HepG2 (cell line): Measurements from ENCODE around the gene TNFRSF6B. TPM values are rescaled to one million over a fixed set of nuclear protein-coding genes. Genes with fewer than 3 reads are reported as not detected.
A peak's percentile ranks its signal among the peaks of the same experiment; 100 is the strongest.

Experiments used
- ATAC-seq: fragments of 200-7000 bp; cut with Tn5 transposase; 3 replicates; pipeline ENCODE4 v1.9.1; 2020; ENCODE audit warnings: mild to moderate bottlenecking, moderate library complexity
- BruUV-seq: library from RNA; stranded (reverse); fragments of 400-500 nt; replicated peaks from 2 replicates; lab custom pipeline; 2021; lab: Mats Ljungman, UMichigan
- CTCF ChIA-PET: fragments of 300-600 bp; formaldehyde crosslinking; extraction: SDS; loops from one replicate; lab custom pipeline; 2021; ENCODE audit warnings: low total read pairs, inconsistent platforms, low intra/inter-chr PET ratio; lab: Yijun Ruan, JAX
- POLR2A ChIA-PET: fragments of 350-600 bp; sonication (Branson Sonifier 250); formaldehyde crosslinking; loops from one replicate; lab custom pipeline; 2020; ENCODE audit warnings: antibody characterized with exemption, inconsistent platforms; lab: Yijun Ruan, JAX
- DNase-seq: peaks from one replicate; pipeline ENCODE4 v3.0.0-alpha.2; 2015; ENCODE audit warnings: low spot score
- FAIRE-seq: peaks from 3 replicates; lab custom pipeline; 2011; peaks lifted over from hg19 to GRCh38; lab: Jason Lieb, UNC
- H2AFZ ChIP-seq: one replicate; pipeline ENCODE4 v1.6.1; 2011; ENCODE audit warnings: low read length, inconsistent platforms
- H3K27ac ChIP-seq: fragments of 300-600 bp; 3 replicates; pipeline ENCODE4 v1.8.0; 2011; ENCODE audit warnings: mixed run types, mild to moderate bottlenecking, mixed read lengths, low read length, inconsistent platforms; ENCODE audit not compliant: insufficient read depth; ENCODE audit errors: extremely low read length
- H3K27me3 ChIP-seq, 2 experiments: fragments of 200-600 bp in 1 of 2; 2 replicates in 1 of 2; 3 replicates in 1 of 2; pipeline versions ENCODE4 v1.6.0 to v1.8.0; 2011; ENCODE audit warnings: low read length in 2 of 2, mild to moderate bottlenecking in 2 of 2, moderate library complexity in 2 of 2, inconsistent platforms in 1 of 2; ENCODE audit not compliant: insufficient read depth in 2 of 2, control insufficient read depth in 1 of 2
- H3K36me3 ChIP-seq, 2 experiments: fragments of 200-600 bp in 1 of 2; replicated peaks in 1 of 2; 2 replicates in 1 of 2; 3 replicates in 1 of 2; pipeline versions ENCODE4 v1.5.1 to v1.8.0; 2011; ENCODE audit warnings: low read length in 2 of 2, inconsistent platforms in 1 of 2; ENCODE audit not compliant: insufficient read depth in 2 of 2, control insufficient read depth in 1 of 2
- H3K4me1 ChIP-seq: 2 replicates; pipeline ENCODE4 v1.5.1; 2012; ENCODE audit warnings: low read length, inconsistent platforms; ENCODE audit not compliant: insufficient read depth
- H3K4me2 ChIP-seq: 2 replicates; pipeline ENCODE4 v1.6.0; 2011; ENCODE audit warnings: low read depth, low read length, inconsistent platforms
- H3K4me3 ChIP-seq, 3 experiments: fragments of 200-600 bp in 1 of 3; sonication (generic), shearing (Covaris generic) in 1 of 3; replicated peaks in 1 of 3; 2 replicates each; pipeline ENCODE4 v1.5.1; 2011 to 2016; ENCODE audit warnings: low read length in 3 of 3, inconsistent platforms in 2 of 3, low read depth in 2 of 3, mild to moderate bottlenecking in 2 of 3, control low read depth in 1 of 3, mixed read lengths in 1 of 3; ENCODE audit not compliant: insufficient read depth in 1 of 3
- H3K79me2 ChIP-seq: one replicate; pipeline ENCODE4 v1.6.1; 2011; ENCODE audit warnings: low read length, inconsistent platforms; ENCODE audit not compliant: insufficient read depth
- H3K9ac ChIP-seq: 2 replicates; pipeline ENCODE4 v1.6.0; 2011; ENCODE audit warnings: mild to moderate bottlenecking, low read depth, low read length, inconsistent platforms; ENCODE audit not compliant: insufficient read depth
- H3K9me3 ChIP-seq: 2 replicates; pipeline ENCODE4 v1.5.1; 2012; ENCODE audit warnings: mild to moderate bottlenecking, low read length
- H4K20me1 ChIP-seq: 2 replicates; pipeline ENCODE4 v1.6.0; 2011; ENCODE audit warnings: inconsistent platforms, mild to moderate bottlenecking, low read length, moderate library complexity; ENCODE audit not compliant: insufficient read depth
- AGO1 ChIP-seq: fragments of 200-400 bp; formaldehyde crosslinking; IDR thresholded peaks from 2 replicates; pipeline ENCODE4 v1.6.1; 2017; ENCODE audit warnings: mild to moderate bottlenecking, low read depth, low read length, moderate library complexity; ENCODE audit not compliant: poor library complexity, severe bottlenecking
- DMAP1 ChIP-seq: IDR thresholded peaks from 2 replicates; pipeline ENCODE4 v1.6.1; 2016
- GATAD2A ChIP-seq: IDR thresholded peaks from 2 replicates; pipeline ENCODE4 v1.6.1; 2016
- HNRNPH1 ChIP-seq: fragments of 200-400 bp; formaldehyde crosslinking; optimal IDR thresholded peaks from 2 replicates; pipeline ENCODE3; 2017; ENCODE audit warnings: mild to moderate bottlenecking, low read depth, low read length
- HOXA3 ChIP-seq: sonication (generic); formaldehyde crosslinking; IDR thresholded peaks from 2 replicates; pipeline ENCODE4 v1.5.0; 2020; ENCODE audit warnings: missing genetic modification reagents
- MBNL3 ChIP-seq: fragments of 250-450 bp; sonication (Bioruptor Pico); conservative IDR thresholded peaks from 2 replicates; pipeline ENCODE4 v1.8.0; 2022; ENCODE audit warnings: mild to moderate bottlenecking, inconsistent platforms
- MED13 ChIP-seq: sonication (generic); formaldehyde crosslinking; IDR thresholded peaks from 2 replicates; pipeline ENCODE4 v1.5.0; 2020; ENCODE audit warnings: missing genetic modification reagents
- MTF2 ChIP-seq: sonication (generic); formaldehyde crosslinking; IDR thresholded peaks from 2 replicates; pipeline ENCODE4 v1.5.0; 2020; ENCODE audit warnings: missing genetic modification reagents, borderline replicate concordance
- NFRKB ChIP-seq: fragments of 450-650 bp; IDR thresholded peaks from 2 replicates; pipeline ENCODE4 v1.6.1; 2017
- NRL ChIP-seq: sonication (generic); formaldehyde crosslinking; IDR thresholded peaks from 2 replicates; pipeline ENCODE4 v1.5.0; 2020; ENCODE audit warnings: missing genetic modification reagents, mild to moderate bottlenecking, moderate library complexity, borderline replicate concordance
- POGZ ChIP-seq: sonication (generic); formaldehyde crosslinking; IDR thresholded peaks from 2 replicates; pipeline ENCODE4 v1.4.0; 2020; ENCODE audit warnings: mild to moderate bottlenecking, missing genetic modification reagents
- POLR2AphosphoS5 ChIP-seq: IDR thresholded peaks from 2 replicates; pipeline ENCODE4 v1.6.1; 2012; ENCODE audit warnings: low read depth, low read length
- SNAI1 ChIP-seq: sonication (generic); formaldehyde crosslinking; IDR thresholded peaks from 2 replicates; pipeline ENCODE4 v1.5.0; 2020; ENCODE audit warnings: mild to moderate bottlenecking, missing genetic modification reagents, borderline replicate concordance
- ZBTB1 ChIP-seq: sonication (generic); formaldehyde crosslinking; IDR thresholded peaks from 2 replicates; pipeline ENCODE4 v1.4.0; 2020; ENCODE audit warnings: missing genetic modification reagents, borderline replicate concordance
- ZC3H13 ChIP-seq: sonication (generic); formaldehyde crosslinking; IDR thresholded peaks from 2 replicates; pipeline ENCODE4 v1.8.1; 2023; ENCODE audit warnings: mild to moderate bottlenecking, missing genetic modification reagents, moderate library complexity
- ZNF557 ChIP-seq: sonication (generic); formaldehyde crosslinking; IDR thresholded peaks from 2 replicates; pipeline ENCODE4 v1.4.0; 2020; ENCODE audit warnings: missing genetic modification reagents
- ZNF724P ChIP-seq: sonication (generic); formaldehyde crosslinking; IDR thresholded peaks from 2 replicates; pipeline ENCODE4 v1.8.0; 2022; ENCODE audit warnings: missing genetic modification reagents, borderline replicate concordance
- WGBS: methylation state at CpG from one replicate; pipeline ENCODE4 v1.1.6; 2017; ENCODE audit warnings: low lambda C conversion rate; 5-methylcytosine and 5-hydroxymethylcytosine counted together
- in situ Hi-C: cut with HindIII; loops from 2 replicates; pipeline ENCODE4 v1.10.0; 2017; ENCODE audit warnings: low pct_unique_long_range_greater_than_20kb; ENCODE audit not compliant: extremely low pct_ligation_motif_present
- intact Hi-C: fragments of 100-400 bp; cut with micrococcal nuclease; formaldehyde crosslinking; loops from one replicate; pipeline ENCODE4 v1.10.0; 2022; ENCODE audit not compliant: unreplicated experiment
- polyA plus RNA-seq, 8 experiments: library from polyadenylated mRNA; depleted of rRNA in 3 of 8; stranded (reverse) in 7 of 8; unstranded in 1 of 8; fragments of >200 nt; fragmentation: Illumina TruSeq in 4 of 8; extraction: Trizol in 4 of 8; gene quantifications; 2 replicates each; pipeline versions ENCODE4 v1.2.1 to v1.2.3, GENCODE V29; 2011 to 2016; ENCODE audit warnings: low read depth in 4 of 8, missing spikeins in 1 of 8, mixed read lengths in 1 of 8; ENCODE audit not compliant: insufficient read depth in 1 of 8
- total RNA-seq, 5 experiments: library from RNA; depleted of rRNA; stranded (reverse); fragments of >200 nt; fragmentation: Illumina TruSeq; extraction: Trizol; gene quantifications; 2 replicates each; pipeline ENCODE4 v1.2.3, GENCODE V29; 2016; ENCODE audit warnings: low read depth in 1 of 5
- TF ChIP-seq, protein P1 (sequence below): IDR thresholded peaks from 2 replicates; pipeline ENCODE4 v1.6.1; 2016; ENCODE audit warnings: low read depth, control low read depth
- TF ChIP-seq, protein P2 (sequence below): sonication (generic); formaldehyde crosslinking; IDR thresholded peaks from 2 replicates; pipeline ENCODE4; 2020; ENCODE audit warnings: missing genetic modification reagents, mild to moderate bottlenecking, borderline replicate concordance

Gene TNFRSF6B
- total and polyA plus RNA-seq, 2 of the 13 experiments (the other 11 are each of a cell fraction or from before 2014, with no cell fraction given), result 0.24 TPM; not detected in 1

DNA sequence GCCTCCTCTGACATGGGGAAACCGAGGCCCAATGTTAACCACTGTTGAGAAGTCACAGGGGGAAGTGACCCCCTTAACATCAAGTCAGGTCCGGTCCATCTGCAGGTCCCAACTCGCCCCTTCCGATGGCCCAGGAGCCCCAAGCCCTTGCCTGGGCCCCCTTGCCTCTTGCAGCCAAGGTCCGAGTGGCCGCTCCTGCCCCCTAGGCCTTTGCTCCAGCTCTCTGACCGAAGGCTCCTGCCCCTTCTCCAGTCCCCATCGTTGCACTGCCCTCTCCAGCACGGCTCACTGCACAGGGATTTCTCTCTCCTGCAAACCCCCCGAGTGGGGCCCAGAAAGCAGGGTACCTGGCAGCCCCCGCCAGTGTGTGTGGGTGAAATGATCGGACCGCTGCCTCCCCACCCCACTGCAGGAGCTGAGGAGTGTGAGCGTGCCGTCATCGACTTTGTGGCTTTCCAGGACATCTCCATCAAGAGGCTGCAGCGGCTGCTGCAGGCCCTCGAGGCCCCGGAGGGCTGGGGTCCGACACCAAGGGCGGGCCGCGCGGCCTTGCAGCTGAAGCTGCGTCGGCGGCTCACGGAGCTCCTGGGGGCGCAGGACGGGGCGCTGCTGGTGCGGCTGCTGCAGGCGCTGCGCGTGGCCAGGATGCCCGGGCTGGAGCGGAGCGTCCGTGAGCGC is 1.6 kb downstream of the TNFRSF6B start (continued):
- TF ChIP-seq MED13 (CRISPR knock-in tag) (0 out of 2 replicates have a peak, but pooled peaks have one; percentile 19), ZC3H13 (CRISPR knock-in tag) (0 out of 2 replicates have a peak, but pooled peaks have one; percentile 5), ZNF724P (0 out of 2 replicates have a peak, but pooled peaks have one; percentile 5), SNAI1 (CRISPR knock-in tag) (no peak), POLR2AphosphoS5 (peak; percentile 32; the same call in 1 of the 2 replicates)

DNA sequence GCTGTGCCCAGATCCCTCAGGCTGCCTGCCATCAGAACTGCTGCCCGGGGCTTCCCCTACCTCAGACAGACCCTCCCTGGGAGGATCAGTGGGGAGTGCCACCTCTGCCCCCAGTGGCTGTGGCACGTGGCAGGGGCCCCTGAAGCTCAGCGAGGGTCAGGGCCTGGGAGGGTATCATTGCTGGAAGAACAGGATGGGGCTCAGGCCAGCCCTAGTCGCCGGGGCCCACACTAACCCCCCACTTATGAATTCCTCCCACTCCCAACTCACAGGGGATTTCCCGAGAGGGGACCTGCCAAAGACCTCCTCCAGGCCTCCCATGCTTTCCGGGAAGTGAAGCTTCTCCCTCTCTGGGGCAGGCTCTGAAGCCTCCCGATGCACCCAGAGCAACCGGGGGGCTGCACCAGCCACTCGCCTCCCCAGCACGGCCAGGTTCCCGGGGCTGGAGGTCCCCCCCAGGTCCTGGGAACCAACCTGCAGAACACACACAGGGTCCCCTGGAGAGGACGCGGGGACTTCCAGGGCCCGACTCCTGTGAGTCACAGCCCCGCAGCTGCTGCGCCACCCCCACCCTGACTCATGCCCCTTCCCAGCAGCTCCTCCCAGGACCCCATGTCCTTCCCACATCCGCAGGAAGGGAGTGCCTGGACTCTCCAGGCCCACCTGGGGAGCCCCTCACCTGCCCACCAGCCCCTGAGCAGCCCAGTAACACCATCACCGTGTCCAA is 2.5 kb downstream of the TNFRSF6B start:
- Histone ChIP-seq H3K27me3 (no peaks in the 10 kb centered on the region), H3K9me3 (no peaks in the 10 kb centered on the region), H3K27ac (no peak overlapping the region), H3K9ac (no peak overlapping the region), H3K4me3 (no peak overlapping the region), H3K4me2 (no peak overlapping the region), H3K36me3 (peaks cover 2 to 6% of the 10 kb centered on the region in 2 experiments; a peak in 4 of 5 replicates), H4K20me1 (peaks cover 4% of the 10 kb centered on the region; the same call in 1 of the 2 replicates), H3K79me2 (no peaks in the 10 kb centered on the region), H3K4me1 (peaks cover 21% of the 10 kb centered on the region), H2AFZ (no peak overlapping the region)
- DNase-seq (no peak), FAIRE-seq (no peak), ATAC-seq (no peak)
- intact Hi-C loops, result no loop called here
- ChIA-PET CTCF (no interaction called here), POLR2A (interaction anchor here (0.7 to 2.0 kb wide), 3 partner anchors 9 to 42 kb away, joined by 3 to 11 read pairs (median 4); partner anchors contain the start of genes ARFRP1 and ZGPAT)
- 86% methylated on average over 13 of the region's 19 CpGs for WGBS
- no TSS peak for BruUV-seq
- in situ Hi-C loops, result no loop called here
- TF ChIP-seq, protein P1, sequence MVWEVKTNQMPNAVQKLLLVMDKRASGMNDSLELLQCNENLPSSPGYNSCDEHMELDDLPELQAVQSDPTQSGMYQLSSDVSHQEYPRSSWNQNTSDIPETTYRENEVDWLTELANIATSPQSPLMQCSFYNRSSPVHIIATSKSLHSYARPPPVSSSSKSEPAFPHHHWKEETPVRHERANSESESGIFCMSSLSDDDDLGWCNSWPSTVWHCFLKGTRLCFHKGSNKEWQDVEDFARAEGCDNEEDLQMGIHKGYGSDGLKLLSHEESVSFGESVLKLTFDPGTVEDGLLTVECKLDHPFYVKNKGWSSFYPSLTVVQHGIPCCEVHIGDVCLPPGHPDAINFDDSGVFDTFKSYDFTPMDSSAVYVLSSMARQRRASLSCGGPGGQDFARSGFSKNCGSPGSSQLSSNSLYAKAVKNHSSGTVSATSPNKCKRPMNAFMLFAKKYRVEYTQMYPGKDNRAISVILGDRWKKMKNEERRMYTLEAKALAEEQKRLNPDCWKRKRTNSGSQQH (CRISPR knock-in tag), result no peak
- TF ChIP-seq NRL (CRISPR knock-in tag) (0 out of 2 replicates have a peak, but pooled peaks have one; percentile 20), HNRNPH1 (peak; percentile 1), GATAD2A (CRISPR knock-in tag) (no peak), DMAP1 (CRISPR knock-in tag) (no peak), AGO1 (no peak), ZNF557 (CRISPR knock-in tag) (0 out of 2 replicates have a peak, but pooled peaks have one; percentile 29), ZBTB1 (no peak), MTF2 (CRISPR knock-in tag) (no peak), MBNL3 (CRISPR knock-in tag) (no peak), HOXA3 (CRISPR knock-in tag) (no peak), NFRKB (no peak), POGZ (no peak)
- TF ChIP-seq, protein P2, sequence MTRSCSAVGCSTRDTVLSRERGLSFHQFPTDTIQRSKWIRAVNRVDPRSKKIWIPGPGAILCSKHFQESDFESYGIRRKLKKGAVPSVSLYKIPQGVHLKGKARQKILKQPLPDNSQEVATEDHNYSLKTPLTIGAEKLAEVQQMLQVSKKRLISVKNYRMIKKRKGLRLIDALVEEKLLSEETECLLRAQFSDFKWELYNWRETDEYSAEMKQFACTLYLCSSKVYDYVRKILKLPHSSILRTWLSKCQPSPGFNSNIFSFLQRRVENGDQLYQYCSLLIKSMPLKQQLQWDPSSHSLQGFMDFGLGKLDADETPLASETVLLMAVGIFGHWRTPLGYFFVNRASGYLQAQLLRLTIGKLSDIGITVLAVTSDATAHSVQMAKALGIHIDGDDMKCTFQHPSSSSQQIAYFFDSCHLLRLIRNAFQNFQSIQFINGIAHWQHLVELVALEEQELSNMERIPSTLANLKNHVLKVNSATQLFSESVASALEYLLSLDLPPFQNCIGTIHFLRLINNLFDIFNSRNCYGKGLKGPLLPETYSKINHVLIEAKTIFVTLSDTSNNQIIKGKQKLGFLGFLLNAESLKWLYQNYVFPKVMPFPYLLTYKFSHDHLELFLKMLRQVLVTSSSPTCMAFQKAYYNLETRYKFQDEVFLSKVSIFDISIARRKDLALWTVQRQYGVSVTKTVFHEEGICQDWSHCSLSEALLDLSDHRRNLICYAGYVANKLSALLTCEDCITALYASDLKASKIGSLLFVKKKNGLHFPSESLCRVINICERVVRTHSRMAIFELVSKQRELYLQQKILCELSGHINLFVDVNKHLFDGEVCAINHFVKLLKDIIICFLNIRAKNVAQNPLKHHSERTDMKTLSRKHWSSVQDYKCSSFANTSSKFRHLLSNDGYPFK (CRISPR knock-in tag), result no peak
